SK-N-SH treated with all-trans-retinoic acid at 6 μM for 48 hours (cell line): ENCODE measurements around the gene SOX12.

Experiments
- ATAC-seq: fragments of 200-7000 bp; cut with Tn5 transposase; 3 replicates; pipeline ENCODE4 v1.9.1; 2020; ENCODE audit warnings: mild to moderate bottlenecking, moderate library complexity
- BACH2 ChIP-seq: fragments of 250-450 bp; sonication (Bioruptor Pico); IDR thresholded peaks from 2 replicates; pipeline ENCODE4 v1.9.0; 2021; ENCODE audit warnings: mild to moderate bottlenecking, borderline replicate concordance
- CREB5 ChIP-seq: fragments of 250-450 bp; sonication (Bioruptor Pico); IDR thresholded peaks from 2 replicates; pipeline ENCODE4 v1.5.1; 2020; ENCODE audit warnings: low read depth, mild to moderate bottlenecking, moderate library complexity
- CSDC2 ChIP-seq: fragments of 250-450 bp; sonication (Bioruptor Pico); IDR thresholded peaks from 2 replicates; pipeline ENCODE4 v1.5.0; 2020; ENCODE audit warnings: mild to moderate bottlenecking, moderate library complexity
- CSRNP3 ChIP-seq: fragments of 250-450 bp; sonication (Bioruptor Pico); IDR thresholded peaks from 2 replicates; pipeline ENCODE4 v1.5.1; 2021; ENCODE audit warnings: mild to moderate bottlenecking, moderate library complexity
- ESRRG ChIP-seq: fragments of 250-450 bp; sonication (Bioruptor Pico); IDR thresholded peaks from 2 replicates; pipeline ENCODE4 v1.6.1; 2021; ENCODE audit warnings: mild to moderate bottlenecking
- GLIS3 ChIP-seq: fragments of 250-450 bp; sonication (Bioruptor Pico); IDR thresholded peaks from 2 replicates; pipeline ENCODE4 v1.5.0; 2020; ENCODE audit warnings: mild to moderate bottlenecking, moderate library complexity
- ISL1 ChIP-seq: fragments of 250-450 bp; sonication (Bioruptor Pico); IDR thresholded peaks from 2 replicates; pipeline ENCODE4 v2.1.2; 2022; ENCODE audit warnings: mild to moderate bottlenecking, moderate library complexity
- POU6F1 ChIP-seq: fragments of 250-450 bp; sonication (Bioruptor Pico); IDR thresholded peaks from 2 replicates; pipeline ENCODE4 v1.8.0; 2021; ENCODE audit warnings: low read depth, mild to moderate bottlenecking, moderate library complexity, borderline replicate concordance
- RARB ChIP-seq: fragments of 250-450 bp; sonication (Bioruptor Pico); IDR thresholded peaks from 2 replicates; pipeline ENCODE4 v1.8.0; 2021; ENCODE audit warnings: mild to moderate bottlenecking, moderate library complexity
- SNAI2 ChIP-seq: fragments of 250-450 bp; sonication (Bioruptor Pico); IDR thresholded peaks from 2 replicates; pipeline ENCODE4 v1.5.0; 2020; ENCODE audit warnings: mild to moderate bottlenecking, moderate library complexity
- TCF4 ChIP-seq: fragments of 250-450 bp; sonication (Bioruptor Pico); IDR thresholded peaks from 2 replicates; pipeline ENCODE4 v1.8.0; 2021; ENCODE audit warnings: mild to moderate bottlenecking, moderate library complexity, borderline replicate concordance
- TOX ChIP-seq: fragments of 250-450 bp; sonication (Bioruptor Pico); IDR thresholded peaks from 2 replicates; pipeline ENCODE4 v1.8.0; 2021; ENCODE audit warnings: mild to moderate bottlenecking, moderate library complexity, borderline replicate concordance
- TSHZ2 ChIP-seq: fragments of 250-450 bp; sonication (Bioruptor Pico); IDR thresholded peaks from 2 replicates; pipeline ENCODE4 v1.5.0; 2020; ENCODE audit warnings: mild to moderate bottlenecking, moderate library complexity
- ZC3H10 ChIP-seq: fragments of 250-450 bp; sonication (Bioruptor Pico); IDR thresholded peaks from 2 replicates; pipeline ENCODE4 v1.5.1; 2021; ENCODE audit warnings: mild to moderate bottlenecking, moderate library complexity
- ZFP3 ChIP-seq: fragments of 250-450 bp; sonication (Bioruptor Pico); IDR thresholded peaks from 2 replicates; pipeline ENCODE4 v1.5.0; 2020; ENCODE audit warnings: mild to moderate bottlenecking, moderate library complexity
- ZFP30 ChIP-seq: fragments of 450-650 bp; formaldehyde crosslinking; IDR thresholded peaks from 2 replicates; pipeline ENCODE4 v1.5.0; 2022; ENCODE audit warnings: mild to moderate bottlenecking, moderate library complexity
- ZNF565 ChIP-seq: fragments of 450-650 bp; formaldehyde crosslinking; conservative IDR thresholded peaks from 2 replicates; pipeline ENCODE4 v1.5.0; 2020; ENCODE audit warnings: low read depth, mild to moderate bottlenecking, moderate library complexity
- ZNF70 ChIP-seq: fragments of 450-650 bp; formaldehyde crosslinking; IDR thresholded peaks from 2 replicates; pipeline ENCODE4 v1.5.0; 2020; ENCODE audit warnings: mild to moderate bottlenecking, moderate library complexity
- ZNF8 ChIP-seq: fragments of 450-650 bp; formaldehyde crosslinking; IDR thresholded peaks from 2 replicates; pipeline ENCODE4 v1.5.0; 2020; ENCODE audit warnings: mild to moderate bottlenecking, moderate library complexity
- TF ChIP-seq, protein P1 (sequence below): fragments of 250-450 bp; sonication (Bioruptor Pico); IDR thresholded peaks from 2 replicates; pipeline ENCODE4 v1.8.0; 2020; ENCODE audit warnings: mild to moderate bottlenecking, moderate library complexity, borderline replicate concordance

Gene SOX12

GRCh38 chr20:290084-290831 lies 35.1 kb upstream of the SOX12 start, which contains the start of gene C20orf96 (continued):
- no peak for TF ChIP-seq TOX
- TF ChIP-seq, protein P1, sequence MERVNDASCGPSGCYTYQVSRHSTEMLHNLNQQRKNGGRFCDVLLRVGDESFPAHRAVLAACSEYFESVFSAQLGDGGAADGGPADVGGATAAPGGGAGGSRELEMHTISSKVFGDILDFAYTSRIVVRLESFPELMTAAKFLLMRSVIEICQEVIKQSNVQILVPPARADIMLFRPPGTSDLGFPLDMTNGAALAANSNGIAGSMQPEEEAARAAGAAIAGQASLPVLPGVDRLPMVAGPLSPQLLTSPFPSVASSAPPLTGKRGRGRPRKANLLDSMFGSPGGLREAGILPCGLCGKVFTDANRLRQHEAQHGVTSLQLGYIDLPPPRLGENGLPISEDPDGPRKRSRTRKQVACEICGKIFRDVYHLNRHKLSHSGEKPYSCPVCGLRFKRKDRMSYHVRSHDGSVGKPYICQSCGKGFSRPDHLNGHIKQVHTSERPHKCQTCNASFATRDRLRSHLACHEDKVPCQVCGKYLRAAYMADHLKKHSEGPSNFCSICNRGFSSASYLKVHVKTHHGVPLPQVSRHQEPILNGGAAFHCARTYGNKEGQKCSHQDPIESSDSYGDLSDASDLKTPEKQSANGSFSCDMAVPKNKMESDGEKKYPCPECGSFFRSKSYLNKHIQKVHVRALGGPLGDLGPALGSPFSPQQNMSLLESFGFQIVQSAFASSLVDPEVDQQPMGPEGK: no peak
- no peak for TF ChIP-seq ZC3H10 (CRISPR knock-in tag)
- no peak for TF ChIP-seq TCF4 (CRISPR knock-in tag)

DNA sequence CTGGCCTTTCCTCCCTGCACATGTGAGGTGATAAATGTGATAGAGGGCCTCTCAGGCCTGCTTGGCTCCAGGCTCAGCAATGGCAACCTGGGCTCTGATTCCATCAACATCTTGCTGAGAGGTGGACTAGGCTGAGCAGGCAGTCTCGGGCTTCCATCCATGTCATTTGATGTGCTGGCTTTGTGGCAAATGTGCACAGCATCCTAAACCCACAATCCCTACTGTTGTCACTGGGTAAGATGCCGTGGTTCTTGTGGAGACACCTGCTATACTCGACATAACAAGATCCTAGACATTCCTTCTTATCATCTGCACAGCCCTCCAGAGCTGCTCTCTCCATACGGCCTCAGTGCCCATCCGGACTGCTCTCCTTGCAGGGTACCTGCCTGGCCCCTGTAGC lies 30.8 kb upstream of the SOX12 start:
- no peak for ATAC-seq
- TF ChIP-seq CREB5 (CRISPR knock-in tag) (no peak), RARB (CRISPR knock-in tag) (no peak), POU6F1 (CRISPR knock-in tag) (no peak), ZNF8 (CRISPR knock-in tag) (no peak), ISL1 (no peak), BACH2 (CRISPR knock-in tag) (no peak), TSHZ2 (CRISPR knock-in tag) (no peak)
- TF ChIP-seq, all 23 proteins: peak for 0

GRCh38 chr20:295804-296203 lies 29.5 kb upstream of the SOX12 start:
- ATAC-seq: no peak
- TF ChIP-seq GLIS3 (CRISPR knock-in tag): no peak

GRCh38 chr20:297098-297924 lies 28.0 kb upstream of the SOX12 start, which contains the start of gene ZCCHC3:
Gene ZCCHC3, plus strand, starts transcription at chr20:297570. Its CDS starts 17 bp downstream, at chr20:297587.
- ATAC-seq: peak; percentile 98
- TF ChIP-seq CREB5 (CRISPR knock-in tag): no peak
- no peak for TF ChIP-seq CSRNP3 (CRISPR knock-in tag)
- no peak for TF ChIP-seq ZC3H10 (CRISPR knock-in tag)
- TF ChIP-seq ZFP30 (CRISPR knock-in tag): no peak
- TF ChIP-seq BACH2 (CRISPR knock-in tag): no peak
- TF ChIP-seq RARB (CRISPR knock-in tag): no peak
- TF ChIP-seq ZNF565 (CRISPR knock-in tag): no peak
- TF ChIP-seq ZFP3: no peak
- no peak for TF ChIP-seq TSHZ2 (CRISPR knock-in tag)
- TF ChIP-seq TCF4 (CRISPR knock-in tag): no peak
- no peak for TF ChIP-seq ESRRG (CRISPR knock-in tag)
- no peak for TF ChIP-seq CSDC2
- TF ChIP-seq ZNF8 (CRISPR knock-in tag): no peak
- TF ChIP-seq ZNF70 (CRISPR knock-in tag): no peak
- TF ChIP-seq SNAI2: no peak
- TF ChIP-seq ISL1: no peak
- no peak for TF ChIP-seq TOX
